LNCaP clone FGC (cell line): ENCODE measurements around the gene IPP.

Experiments used
- DNase-seq: peaks from one replicate; pipeline ENCODE4 v3.0.0-alpha.2; 2011; ENCODE audit warnings: low read depth
- H3K4me3 ChIP-seq: 2 replicates; pipeline ENCODE4 v1.5.1; 2011; ENCODE audit warnings: mild to moderate bottlenecking, low read depth, low read length, control low read depth
- TF ChIP-seq, protein P1 (sequence below): IDR thresholded peaks from 2 replicates; pipeline ENCODE4 v1.5.1; 2012; ENCODE audit warnings: mild to moderate bottlenecking; ENCODE audit not compliant: control insufficient read depth, insufficient read depth; ENCODE audit errors: extremely low read depth

The IPP gene

DNA sequence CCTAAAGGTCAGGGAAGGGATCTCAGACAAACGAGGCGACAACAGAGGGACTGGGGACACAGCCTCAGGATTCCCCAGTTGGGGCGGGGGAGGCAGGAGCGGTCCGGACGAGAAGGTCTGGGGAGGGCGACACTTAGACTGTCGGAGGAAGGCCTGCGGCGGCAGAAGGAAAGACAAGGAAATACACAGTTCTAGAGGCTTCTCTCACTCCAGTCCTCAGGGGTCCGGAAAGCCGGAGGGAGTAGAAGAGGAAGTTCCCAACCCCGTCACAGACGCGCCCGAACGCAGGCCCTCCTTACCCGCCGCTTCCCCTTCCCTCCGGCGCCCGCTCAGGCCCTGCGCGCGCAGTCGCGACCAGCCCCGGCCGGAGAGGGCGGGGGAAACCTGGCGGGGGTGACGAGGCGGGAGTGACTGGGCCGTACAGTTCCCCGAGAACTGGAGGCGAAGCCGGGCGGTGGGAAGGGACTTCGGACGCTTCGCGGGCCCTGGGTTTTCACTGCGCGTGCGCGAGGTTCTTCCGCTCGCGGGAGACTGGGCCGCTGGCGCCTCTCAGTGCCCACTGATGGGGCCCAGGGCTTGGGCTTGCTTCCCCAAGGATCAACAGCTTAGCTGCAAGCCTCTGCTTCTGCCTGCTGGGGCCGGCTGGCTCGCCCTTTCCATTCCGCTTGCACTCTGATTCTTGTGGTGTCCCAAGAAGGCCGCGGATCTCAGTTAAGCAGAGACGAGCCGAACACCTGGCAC is at the start of gene IPP:
Gene IPP, minus strand, starts transcription at position 356 of the 741 bp plus-strand sequence. CDS start 4,242 bp downstream, outside the sequence.
- TF ChIP-seq, protein P1, sequence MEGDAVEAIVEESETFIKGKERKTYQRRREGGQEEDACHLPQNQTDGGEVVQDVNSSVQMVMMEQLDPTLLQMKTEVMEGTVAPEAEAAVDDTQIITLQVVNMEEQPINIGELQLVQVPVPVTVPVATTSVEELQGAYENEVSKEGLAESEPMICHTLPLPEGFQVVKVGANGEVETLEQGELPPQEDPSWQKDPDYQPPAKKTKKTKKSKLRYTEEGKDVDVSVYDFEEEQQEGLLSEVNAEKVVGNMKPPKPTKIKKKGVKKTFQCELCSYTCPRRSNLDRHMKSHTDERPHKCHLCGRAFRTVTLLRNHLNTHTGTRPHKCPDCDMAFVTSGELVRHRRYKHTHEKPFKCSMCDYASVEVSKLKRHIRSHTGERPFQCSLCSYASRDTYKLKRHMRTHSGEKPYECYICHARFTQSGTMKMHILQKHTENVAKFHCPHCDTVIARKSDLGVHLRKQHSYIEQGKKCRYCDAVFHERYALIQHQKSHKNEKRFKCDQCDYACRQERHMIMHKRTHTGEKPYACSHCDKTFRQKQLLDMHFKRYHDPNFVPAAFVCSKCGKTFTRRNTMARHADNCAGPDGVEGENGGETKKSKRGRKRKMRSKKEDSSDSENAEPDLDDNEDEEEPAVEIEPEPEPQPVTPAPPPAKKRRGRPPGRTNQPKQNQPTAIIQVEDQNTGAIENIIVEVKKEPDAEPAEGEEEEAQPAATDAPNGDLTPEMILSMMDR: peak; percentile 45
- H3K4me3 ChIP-seq: peak within 1 kb of the TSS; percentile 84
- peak; percentile 93 for DNase-seq

DNA sequence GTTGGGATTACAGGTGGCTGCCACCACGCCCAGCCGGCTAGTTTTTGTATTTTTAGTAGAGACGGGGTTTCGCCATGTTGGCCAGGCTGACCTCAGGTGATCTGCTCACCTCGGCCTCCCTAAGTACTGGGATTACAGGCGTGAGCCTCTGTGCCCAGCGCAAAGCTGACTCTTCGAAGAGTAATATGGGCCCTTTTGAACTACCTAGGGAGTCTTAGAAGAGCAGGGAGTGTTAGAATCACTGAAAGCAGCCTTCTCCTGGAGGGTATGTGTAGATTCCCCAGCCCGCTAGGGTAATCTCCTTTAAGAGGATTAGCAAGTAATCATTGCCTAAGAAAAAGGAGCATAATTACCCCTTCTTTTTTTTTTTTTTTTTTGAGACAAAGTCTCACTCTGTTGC is 46.5 kb upstream of the IPP start:
- H3K4me3 ChIP-seq: no peak overlapping the region
- TF ChIP-seq, protein P1: no peak
- DNase-seq: no peak

DNA sequence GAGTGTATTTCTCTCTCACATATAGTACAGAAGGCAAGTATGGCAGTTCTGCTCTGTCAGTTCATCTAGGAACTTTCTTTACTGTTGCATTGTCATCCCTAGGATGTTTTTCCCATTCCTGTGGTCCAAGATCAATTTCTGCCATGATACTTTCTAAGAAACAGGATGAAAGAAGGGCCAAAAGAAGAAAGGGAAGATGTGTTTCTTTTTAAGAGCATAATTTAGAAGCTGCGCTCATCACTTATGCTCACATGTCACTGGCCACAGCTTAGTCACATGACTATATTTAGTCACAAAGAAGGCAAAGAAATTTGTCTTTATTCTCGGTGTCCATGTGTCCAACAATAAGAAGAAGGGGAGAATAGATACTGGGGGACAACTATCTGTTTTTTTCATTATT is 45.9 kb upstream of the IPP start:
- TF ChIP-seq, protein P1: no peak
- no peak overlapping the region for H3K4me3 ChIP-seq
- DNase-seq: no peak

DNA sequence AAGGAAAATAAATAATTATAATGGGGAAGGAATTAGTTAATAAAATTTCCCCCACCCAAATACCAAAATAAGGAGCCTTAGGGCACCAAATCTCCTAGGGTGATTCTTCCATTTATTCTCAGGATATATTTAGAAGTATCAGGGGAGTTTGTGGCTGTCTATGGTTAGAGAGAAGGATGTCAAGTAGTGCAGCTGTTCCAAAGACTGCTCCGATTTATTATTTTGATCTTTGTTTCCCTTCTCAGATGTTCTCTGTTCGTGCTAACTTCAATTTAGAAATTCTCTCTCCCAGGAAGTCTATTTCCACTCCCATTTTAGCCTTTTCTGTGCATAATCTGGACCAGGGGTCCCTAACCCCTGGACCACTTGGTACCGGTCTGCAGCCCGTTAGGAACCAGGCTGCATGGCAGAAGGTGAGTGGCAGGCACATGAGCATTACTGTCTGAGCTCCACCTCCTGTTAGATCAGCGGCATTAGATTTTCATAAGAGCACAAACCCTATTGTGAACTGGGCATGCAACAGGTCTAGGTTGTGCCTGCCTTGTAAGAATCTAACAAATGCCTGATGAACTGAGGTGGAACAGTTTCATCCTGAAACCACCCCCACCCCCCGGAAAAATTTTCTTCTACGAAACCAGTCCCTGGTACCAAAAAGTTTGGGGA is 43.6 kb upstream of the IPP start:
- TF ChIP-seq, protein P1: no peak
- no peak for DNase-seq
- H3K4me3 ChIP-seq: no peak overlapping the region

DNA sequence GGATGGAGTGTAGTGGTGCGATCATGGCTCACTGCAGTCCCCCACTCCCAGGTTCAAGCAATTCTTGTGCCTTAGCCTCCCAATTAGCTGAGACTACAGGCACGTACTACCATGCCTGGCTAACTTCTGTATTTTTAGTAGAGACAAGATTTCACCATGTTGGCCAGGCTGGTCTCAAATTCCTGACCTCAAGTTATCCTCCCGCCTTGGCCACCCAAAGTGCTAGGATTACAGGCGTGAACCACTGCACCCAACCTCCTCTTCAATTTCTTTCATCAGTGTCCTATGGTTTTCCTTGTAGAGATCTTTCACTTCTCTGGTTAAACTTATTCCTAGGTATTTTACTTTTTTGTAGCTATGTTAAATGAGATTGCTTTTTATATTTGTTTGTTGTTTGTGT is 42.3 kb upstream of the IPP start:
- no peak overlapping the region for H3K4me3 ChIP-seq
- TF ChIP-seq, protein P1: no peak
- no peak for DNase-seq

DNA sequence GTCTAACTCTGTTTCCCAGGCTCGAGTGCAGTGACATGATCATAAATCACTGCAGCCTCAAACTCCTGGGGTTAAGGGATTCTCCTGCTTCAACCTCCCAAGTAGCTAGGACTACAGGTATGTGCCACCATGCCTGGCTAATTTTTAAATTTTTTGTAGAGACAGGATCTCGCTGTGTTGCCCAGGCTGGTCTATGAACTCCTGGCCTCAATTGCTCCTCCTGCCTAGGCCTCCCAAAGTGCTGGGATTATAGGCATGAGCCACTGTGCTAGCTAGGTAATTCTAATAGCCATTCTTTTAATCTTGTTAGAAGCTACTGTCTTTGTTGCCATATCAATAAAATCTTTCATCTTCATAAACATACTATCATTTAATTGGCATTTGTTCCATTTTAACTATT is 39.1 kb upstream of the IPP start:
- H3K4me3 ChIP-seq: no peak overlapping the region
- TF ChIP-seq, protein P1: no peak
- no peak for DNase-seq
